Vagina (tissue), 2 donors: ENCODE measurements around the gene MINDY4.

Source experiments
- POLR2A ChIP-seq, 2 donors: fragments of 450-650 bp; IDR thresholded peaks; one replicate each; pipeline ENCODE4 v1.6.1; 2017; ENCODE audit warnings: antibody characterized with exemption in 2 of 2, mild to moderate bottlenecking in 2 of 2, moderate library complexity in 2 of 2
- TF ChIP-seq, protein P1 (sequence below), 3 experiments: fragments of 450-650 bp in 2 of 3; fragments of 200-600 bp in 1 of 3; sonication (generic) in 1 of 3; IDR thresholded peaks; one replicate each; pipeline ENCODE4 v1.5.1; 2017 to 2019; ENCODE audit warnings: antibody characterized with exemption in 3 of 3, mild to moderate bottlenecking in 2 of 3, moderate library complexity in 2 of 3

DNA sequence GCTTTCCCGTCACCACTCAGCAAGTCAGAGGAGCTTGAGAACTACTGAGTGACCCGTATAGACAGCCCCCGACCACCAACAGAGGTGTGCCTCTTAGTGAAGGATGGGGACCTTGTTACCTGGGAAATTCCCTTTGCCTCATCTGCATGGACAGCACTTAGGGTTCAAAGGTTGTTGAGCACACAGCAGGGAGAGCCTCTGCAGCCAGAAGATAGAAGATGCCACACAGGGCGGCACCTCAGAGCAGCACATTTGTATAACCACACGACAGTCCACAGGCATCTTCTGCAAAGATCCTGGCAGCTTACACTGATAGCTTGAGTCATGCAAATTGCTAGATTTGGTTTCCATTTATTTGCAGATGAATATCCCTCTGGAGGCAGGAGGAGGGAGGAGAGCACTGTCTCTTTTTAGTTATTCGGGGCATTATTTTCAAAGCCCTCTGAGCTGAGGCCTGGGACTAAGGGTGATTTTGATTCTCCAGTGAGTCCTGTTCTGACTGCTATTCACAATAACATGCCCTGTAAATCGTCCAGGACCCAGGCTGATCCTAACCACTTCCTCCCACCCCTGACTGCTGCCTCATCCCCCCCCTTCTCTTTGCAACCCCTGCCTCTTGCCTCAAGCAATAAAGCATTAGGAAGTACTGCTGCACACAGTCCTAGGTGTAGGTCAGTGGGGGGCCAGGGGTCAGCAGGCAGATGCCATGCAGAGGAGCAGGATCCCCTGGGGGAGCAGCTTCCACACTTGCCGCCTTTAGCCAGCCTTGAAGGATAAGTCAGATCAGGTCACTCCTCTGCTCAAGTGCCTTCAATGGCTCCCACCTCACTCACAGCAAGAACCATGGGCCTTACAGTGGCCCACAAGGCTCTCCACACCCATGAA is 43.9 kb upstream of the MINDY4 start:
- no peak for TF ChIP-seq POLR2A (IDR thresholded peaks at IDR 0.05)
- TF ChIP-seq, protein P1, sequence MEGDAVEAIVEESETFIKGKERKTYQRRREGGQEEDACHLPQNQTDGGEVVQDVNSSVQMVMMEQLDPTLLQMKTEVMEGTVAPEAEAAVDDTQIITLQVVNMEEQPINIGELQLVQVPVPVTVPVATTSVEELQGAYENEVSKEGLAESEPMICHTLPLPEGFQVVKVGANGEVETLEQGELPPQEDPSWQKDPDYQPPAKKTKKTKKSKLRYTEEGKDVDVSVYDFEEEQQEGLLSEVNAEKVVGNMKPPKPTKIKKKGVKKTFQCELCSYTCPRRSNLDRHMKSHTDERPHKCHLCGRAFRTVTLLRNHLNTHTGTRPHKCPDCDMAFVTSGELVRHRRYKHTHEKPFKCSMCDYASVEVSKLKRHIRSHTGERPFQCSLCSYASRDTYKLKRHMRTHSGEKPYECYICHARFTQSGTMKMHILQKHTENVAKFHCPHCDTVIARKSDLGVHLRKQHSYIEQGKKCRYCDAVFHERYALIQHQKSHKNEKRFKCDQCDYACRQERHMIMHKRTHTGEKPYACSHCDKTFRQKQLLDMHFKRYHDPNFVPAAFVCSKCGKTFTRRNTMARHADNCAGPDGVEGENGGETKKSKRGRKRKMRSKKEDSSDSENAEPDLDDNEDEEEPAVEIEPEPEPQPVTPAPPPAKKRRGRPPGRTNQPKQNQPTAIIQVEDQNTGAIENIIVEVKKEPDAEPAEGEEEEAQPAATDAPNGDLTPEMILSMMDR (IDR thresholded peaks at IDR 0.05) = no peak
